A673 (cell line): ENCODE results near the gene GRID1.

Experiments used
- CTCF ChIP-seq: fragments of 300-800, 200-600 bp; sonication (generic); conservative IDR thresholded peaks from 2 replicates; pipeline ENCODE4 v1.5.1; 2017; ENCODE audit warnings: low read depth, mild to moderate bottlenecking, antibody characterized with exemption, low read length, moderate library complexity, mixed read lengths
- EZH2 ChIP-seq: fragments of 200-600 bp; sonication (generic); IDR thresholded peaks from 2 replicates; pipeline ENCODE4 v1.6.1; 2017; ENCODE audit warnings: borderline replicate concordance, low read depth, mild to moderate bottlenecking, mixed read lengths, antibody characterized with exemption, low read length; ENCODE audit not compliant: poor library complexity, severe bottlenecking

GRCh38 chr10:86282664-86283465 is 83.7 kb downstream of the GRID1 start:
- TF ChIP-seq CTCF, result no peak
- TF ChIP-seq EZH2, result no peak
